WTC11 (cell line): Measurements from ENCODE around the gene LHFPL2.

ENCODE experiments used
- ATF3 ChIP-seq: sonication (generic); formaldehyde crosslinking; conservative IDR thresholded peaks from 2 replicates; pipeline ENCODE4 v1.8.1; 2022; ENCODE audit warnings: mild to moderate bottlenecking, missing genetic modification reagents
- CTCF ChIP-seq: fragments of 200-600 bp; IDR thresholded peaks from 2 replicates; pipeline ENCODE4 v1.8.0; 2022; ENCODE audit warnings: antibody characterized with exemption
- TEAD4 ChIP-seq: sonication (generic); formaldehyde crosslinking; IDR thresholded peaks from 2 replicates; pipeline ENCODE4 v1.8.0; 2022; ENCODE audit warnings: mild to moderate bottlenecking, missing genetic modification reagents
- USF1 ChIP-seq: sonication (generic); formaldehyde crosslinking; IDR thresholded peaks from 2 replicates; pipeline ENCODE4 v1.8.0; 2022; ENCODE audit warnings: mild to moderate bottlenecking, missing genetic modification reagents
- TF ChIP-seq, protein P1 (sequence below): sonication (generic); formaldehyde crosslinking; IDR thresholded peaks from 2 replicates; pipeline ENCODE4 v1.8.0; 2022; ENCODE audit warnings: mild to moderate bottlenecking, missing genetic modification reagents
- TF ChIP-seq, protein P2 (sequence below): sonication (generic); formaldehyde crosslinking; IDR thresholded peaks from 2 replicates; pipeline ENCODE4 v1.8.0; 2022; ENCODE audit warnings: mild to moderate bottlenecking, missing genetic modification reagents

DNA sequence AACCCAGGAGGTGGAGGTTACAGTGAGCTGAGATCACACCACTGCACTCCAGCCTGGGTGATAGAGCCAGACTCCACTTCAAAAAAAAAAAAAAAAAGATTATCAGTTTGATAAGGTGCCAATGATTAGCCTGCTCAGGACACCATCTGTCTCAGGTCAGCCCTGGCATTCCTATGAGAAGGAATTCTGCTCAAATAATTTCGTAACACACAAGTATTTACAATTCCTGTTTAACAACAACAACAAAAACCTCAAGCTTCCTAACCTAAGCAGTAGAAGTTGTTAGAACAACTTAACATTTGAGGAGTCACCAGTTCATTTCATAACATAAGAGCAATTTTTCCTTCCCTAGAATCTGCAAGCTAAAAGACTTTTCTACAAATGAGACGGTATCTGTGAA lies 85.0 kb downstream of the LHFPL2 start:
- TF ChIP-seq USF1 (CRISPR knock-in tag): no peak
- TF ChIP-seq CTCF: no peak
- TF ChIP-seq, protein P1, sequence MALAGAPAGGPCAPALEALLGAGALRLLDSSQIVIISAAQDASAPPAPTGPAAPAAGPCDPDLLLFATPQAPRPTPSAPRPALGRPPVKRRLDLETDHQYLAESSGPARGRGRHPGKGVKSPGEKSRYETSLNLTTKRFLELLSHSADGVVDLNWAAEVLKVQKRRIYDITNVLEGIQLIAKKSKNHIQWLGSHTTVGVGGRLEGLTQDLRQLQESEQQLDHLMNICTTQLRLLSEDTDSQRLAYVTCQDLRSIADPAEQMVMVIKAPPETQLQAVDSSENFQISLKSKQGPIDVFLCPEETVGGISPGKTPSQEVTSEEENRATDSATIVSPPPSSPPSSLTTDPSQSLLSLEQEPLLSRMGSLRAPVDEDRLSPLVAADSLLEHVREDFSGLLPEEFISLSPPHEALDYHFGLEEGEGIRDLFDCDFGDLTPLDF (CRISPR knock-in tag): no peak
- TF ChIP-seq ATF3 (CRISPR knock-in tag): no peak
- TF ChIP-seq, protein P2, sequence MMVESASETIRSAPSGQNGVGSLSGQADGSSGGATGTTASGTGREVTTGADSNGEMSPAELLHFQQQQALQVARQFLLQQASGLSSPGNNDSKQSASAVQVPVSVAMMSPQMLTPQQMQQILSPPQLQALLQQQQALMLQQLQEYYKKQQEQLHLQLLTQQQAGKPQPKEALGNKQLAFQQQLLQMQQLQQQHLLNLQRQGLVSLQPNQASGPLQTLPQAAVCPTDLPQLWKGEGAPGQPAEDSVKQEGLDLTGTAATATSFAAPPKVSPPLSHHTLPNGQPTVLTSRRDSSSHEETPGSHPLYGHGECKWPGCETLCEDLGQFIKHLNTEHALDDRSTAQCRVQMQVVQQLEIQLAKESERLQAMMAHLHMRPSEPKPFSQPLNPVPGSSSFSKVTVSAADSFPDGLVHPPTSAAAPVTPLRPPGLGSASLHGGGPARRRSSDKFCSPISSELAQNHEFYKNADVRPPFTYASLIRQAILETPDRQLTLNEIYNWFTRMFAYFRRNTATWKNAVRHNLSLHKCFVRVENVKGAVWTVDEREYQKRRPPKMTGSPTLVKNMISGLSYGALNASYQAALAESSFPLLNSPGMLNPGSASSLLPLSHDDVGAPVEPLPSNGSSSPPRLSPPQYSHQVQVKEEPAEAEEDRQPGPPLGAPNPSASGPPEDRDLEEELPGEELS (CRISPR knock-in tag): no peak
- no peak for TF ChIP-seq TEAD4 (CRISPR knock-in tag)
